Pons (tissue), 1 donor: ENCODE data around the gene OR13A1.
"Not testable (repeated sequence)": the region's sequence is repeated elsewhere in the genome, so short reads cannot be mapped to it uniquely, and the experiment has no call there.

ENCODE experiments used
- DNase-seq: peaks from one replicate; pipeline ENCODE4 v3.0.0-alpha.2; 2016; ENCODE audit warnings: low spot score

Gene OR13A1

DNA sequence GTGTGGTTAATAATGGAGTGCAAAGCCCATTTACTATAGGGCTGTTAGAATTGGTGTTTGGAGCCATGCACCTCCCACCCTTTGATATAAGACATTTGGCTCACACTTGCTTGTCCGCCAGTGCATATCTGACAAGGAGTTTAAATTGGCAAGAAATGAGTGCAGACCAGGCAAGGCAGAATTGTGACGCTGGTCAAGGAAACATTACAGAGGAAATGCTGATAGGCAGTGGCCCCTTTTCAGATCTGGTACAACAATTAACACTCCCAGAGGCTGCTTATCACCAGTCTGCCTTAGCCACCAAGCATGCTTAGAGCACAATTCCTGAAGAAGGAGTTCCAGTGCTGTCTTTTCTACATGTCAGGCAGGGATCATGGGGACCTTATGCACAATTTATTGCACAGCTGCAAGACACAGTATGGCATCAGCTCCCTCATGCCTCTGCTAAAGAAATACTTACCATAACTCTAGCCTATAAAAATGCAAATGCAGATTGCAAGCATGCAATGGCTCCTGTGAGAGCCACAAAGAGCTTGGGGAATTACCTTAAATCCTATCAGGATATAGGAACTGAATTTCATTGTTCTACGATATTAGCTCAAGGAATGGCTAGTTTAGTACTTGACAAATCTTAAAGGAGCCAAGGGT, 35.2 kb downstream of the OR13A1 start:
- no peak for DNase-seq

DNA sequence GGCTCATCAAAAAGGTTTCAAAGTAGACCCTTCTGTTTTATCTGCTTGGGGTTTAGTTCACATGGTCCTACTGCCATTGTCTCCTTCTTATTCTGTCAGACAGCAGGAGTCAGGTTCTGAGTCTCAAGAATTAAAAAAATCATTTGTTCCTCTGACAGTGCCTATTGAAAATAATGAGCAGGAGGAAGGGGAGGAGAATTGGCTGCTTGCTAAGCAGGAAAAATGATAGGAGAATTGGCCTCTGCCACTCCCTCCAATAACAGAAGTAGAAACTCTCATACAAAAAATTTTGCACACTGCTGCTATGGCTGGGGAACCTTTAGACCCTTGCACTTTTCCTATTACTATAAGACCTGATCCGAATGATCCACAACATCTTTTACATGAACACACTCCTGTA, 35.7 kb downstream of the OR13A1 start:
- DNase-seq, result no peak

DNA sequence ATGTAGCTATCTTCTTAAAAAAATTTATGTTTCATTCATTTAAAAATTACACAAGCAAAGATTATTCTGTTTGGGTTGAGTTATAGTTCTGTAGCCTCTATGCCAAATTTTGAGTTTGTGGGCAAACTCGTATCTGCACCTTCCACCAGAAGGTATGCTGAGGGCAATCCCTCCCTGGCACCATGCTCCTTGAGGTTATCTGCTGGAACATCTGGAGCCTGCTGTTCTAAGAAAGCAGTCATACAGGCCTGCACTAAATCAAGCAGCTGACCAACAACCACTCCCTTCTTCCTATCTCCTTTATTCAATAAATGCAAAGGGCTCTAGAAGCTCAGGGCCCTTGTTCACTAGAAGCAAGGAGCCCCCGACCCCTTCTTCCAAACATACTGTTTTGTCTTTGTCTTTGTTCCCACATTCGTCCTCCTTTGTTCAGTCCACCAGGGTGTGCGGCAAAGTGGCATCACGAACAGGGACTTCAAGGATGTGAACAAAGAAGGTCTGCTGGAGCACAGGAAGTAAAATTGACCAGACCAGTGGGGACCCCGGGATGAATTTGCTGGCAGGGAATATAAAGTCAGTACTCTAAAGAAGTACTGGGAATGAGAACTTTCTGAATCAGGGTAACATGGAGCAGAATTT, 36.4 kb downstream of the OR13A1 start:
- no peak for DNase-seq

DNA sequence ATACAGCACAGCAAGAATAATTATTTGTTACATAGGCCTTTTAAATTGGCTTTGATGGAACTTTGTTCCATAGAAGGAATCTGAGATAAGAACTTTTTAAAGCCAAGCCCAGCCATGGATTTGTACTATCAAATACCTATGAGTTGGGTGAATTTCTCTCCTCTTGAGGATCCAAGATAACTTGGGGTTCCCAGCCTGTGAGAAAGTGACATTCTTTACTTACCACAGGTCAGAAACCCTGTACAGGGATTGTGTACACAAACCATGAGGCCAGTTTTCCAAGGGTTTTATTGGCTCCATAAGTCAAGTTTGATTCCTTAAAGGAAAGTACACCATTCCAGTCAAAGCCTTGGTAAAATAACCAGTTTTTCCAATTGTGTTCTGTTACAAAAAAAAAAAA, 39.3 kb downstream of the OR13A1 start:
- DNase-seq, result not testable (repeated sequence)

DNA sequence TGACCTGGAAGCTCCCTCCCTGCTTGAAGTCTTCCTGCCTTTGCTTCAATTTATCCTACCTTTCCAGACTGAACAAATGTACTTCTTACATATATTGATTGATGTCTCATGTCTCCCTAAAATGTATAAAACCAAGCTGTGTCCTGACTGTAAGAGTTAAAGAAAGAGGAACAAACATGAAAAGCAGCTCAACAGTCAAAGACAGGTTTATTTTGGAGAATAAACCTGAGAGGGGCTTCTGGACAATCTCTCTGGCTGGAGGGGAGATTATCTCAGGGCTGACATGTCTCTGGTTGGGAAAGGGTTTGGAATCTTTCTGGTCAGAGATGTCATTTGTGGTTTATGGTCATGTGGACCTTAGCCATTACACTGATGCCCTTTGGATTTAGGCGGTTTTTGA, 41.0 kb downstream of the OR13A1 start:
- no peak for DNase-seq

DNA sequence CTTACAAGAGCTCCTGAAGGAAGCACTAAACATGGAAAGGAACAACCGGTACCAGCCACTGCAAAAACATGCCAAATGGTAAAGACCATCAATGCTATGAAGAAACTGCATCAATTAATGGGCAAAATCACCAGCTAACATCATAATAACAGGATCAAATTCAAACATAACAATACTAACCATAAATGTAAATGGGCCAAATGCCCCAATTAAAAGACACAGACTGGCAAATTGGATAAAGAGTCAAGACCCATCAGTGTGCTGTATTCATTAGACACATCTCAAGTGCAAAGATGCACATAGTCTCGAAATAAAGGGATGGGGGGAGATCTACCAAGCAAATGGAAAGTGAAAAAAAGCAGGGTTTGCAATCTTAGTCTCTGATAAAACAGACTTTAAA, 47.6 kb downstream of the OR13A1 start:
- not testable (repeated sequence) for DNase-seq

DNA sequence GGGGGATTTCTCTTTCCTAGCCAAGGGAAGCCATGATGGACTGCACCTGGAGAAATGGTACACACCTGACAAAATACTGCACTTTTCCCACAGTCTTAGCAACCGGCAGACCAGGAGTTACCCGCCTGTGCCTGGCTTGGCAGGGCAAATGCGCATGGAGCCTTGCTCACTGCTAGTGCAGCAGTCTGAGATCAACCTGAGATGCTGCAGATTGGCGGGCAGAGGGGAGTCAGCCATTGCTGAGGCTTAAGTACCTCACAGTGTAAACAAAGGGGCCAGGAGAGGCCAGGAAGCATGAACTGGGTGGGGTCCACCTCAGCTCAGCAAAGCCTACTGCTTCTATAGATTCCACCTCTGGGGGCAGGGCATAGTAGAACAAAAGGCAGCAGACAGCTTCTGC, 49.4 kb downstream of the OR13A1 start:
- no peak for DNase-seq

DNA sequence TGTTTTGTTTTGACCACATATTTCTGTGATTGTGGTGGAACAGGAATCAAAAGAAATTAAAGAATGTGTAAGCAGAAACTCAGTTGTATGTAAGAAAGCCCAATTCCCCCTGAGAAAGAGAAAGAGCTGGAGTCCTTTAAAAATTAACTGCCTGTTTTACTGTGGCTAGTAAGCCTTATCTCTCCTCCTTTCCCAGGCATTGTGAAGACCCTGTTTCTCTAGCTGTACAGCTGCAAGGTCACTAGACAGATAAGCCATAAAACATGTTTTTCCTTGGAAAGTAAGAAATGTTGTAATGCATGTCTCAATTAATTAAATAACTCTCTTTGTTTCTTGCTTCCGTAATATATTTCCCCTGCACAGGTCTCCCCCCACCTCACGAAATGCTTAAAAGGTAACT, 53.5 kb downstream of the OR13A1 start:
- DNase-seq, result no peak

DNA sequence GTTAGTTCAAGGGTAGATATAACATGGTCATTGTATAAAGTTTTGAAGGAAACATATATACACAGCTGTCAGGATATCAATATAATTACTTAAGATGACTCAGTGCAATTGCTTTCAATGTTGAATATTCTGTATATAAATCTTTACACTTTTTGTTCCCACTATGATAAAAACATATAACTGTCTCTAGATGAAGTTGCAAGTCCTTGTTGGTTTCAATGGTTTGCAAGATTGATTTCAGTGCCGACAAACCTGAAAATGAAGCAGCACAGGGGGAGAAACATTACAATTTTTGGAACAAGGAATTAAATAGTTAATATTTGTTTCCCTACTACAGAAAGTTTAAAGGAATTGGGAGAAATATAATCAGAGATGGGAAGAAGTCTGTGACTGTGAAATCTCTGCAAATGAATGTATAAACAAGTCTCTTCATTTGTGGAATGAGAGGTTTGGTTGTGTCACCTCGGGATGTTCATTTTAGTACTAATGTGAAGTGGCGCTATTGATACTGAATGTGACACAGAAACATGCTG, 54.1 kb downstream of the OR13A1 start:
- DNase-seq, result no peak

DNA sequence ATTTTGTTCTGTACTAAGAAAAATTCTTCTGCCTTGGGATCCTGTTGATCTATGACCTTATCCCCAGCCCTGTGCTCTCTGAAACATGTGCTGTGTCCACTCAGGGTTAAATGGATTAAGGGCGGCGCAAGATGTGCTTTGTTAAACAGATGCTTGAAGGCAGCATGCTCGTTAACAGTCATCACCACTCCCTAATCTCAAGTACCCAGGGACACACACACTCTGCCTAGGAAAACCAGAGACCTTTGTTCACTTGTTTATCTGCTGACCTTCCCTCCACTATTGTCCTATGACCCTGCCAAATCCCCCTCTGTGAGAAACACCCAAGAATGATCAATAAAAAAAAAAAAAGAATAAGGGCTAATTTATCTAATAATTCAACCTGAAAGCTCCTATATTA, 54.8 kb downstream of the OR13A1 start:
- not testable (repeated sequence) for DNase-seq

DNA sequence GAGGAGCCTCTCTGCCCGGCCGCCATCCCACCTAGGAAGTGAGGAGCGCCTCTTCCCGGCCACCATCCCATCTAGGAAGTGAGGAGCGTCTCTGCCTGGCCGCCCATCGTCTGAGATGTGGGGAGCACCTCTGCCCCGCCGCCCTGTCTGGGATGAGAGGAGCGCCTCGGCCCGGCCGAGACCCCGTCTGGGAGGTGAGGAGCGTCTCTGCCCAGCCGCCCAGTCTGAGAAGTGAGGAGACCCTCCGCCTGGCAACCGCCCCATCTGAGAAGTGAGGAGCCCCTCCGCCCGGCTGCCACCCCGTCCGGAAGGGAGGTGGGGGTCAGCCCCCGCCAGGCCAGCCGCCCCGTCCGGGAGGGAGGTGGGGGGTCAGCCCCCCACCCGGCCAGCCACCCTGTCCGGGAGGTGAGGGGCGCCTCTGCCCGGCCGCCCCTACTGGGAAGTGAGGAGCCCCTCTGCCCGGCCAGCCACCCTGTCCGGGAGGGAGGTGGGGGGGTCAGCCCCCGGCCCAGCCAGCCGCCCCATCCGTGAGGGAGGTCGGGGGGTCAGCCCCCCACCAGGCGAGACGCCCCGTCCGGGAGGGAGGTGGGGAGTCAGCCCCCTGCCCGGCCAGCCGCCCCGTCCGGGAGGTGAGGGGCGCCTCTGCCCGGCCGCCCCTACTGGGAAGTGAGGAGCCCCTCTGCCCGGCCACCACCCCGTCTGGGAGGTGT, 55.5 kb downstream of the OR13A1 start:
- not testable (repeated sequence) for DNase-seq

DNA sequence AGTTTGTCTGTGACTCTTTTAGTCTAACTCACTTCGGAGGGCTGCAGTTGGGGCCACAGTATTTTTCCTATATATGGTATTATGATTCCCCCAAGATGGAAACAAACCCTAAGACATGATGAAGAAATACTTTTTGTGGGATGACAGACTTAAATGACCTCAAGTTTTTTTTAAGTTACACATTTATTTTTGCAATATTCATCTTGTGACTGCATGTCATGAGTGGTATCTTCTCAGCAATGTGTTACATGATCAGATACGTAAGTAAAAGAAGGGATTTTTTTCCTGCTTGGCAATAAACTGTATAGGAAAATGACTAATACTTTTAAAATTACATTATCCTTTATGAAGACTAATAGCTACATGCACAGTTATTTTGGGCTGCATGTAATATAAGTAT, 57.8 kb downstream of the OR13A1 start:
- DNase-seq, result no peak

DNA sequence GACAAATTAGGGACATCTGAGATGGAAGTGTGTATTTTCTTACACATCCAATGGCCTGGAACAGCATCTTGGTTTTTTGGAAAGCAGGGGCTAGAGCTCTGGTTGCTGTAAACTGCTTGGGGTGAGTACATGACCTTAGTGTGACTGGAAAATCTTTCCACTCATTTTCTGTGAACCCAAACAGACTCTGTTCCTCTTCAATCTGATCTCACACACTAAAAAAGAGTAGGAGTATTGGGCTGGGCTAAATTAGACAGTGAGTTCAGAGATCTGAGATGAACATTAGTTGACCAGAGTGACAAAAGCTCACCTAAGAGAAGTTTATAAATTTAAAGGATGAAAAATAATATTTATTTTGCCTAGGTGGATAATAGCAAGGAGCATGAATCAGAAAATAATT, 59.2 kb downstream of the OR13A1 start:
- DNase-seq, result no peak

DNA sequence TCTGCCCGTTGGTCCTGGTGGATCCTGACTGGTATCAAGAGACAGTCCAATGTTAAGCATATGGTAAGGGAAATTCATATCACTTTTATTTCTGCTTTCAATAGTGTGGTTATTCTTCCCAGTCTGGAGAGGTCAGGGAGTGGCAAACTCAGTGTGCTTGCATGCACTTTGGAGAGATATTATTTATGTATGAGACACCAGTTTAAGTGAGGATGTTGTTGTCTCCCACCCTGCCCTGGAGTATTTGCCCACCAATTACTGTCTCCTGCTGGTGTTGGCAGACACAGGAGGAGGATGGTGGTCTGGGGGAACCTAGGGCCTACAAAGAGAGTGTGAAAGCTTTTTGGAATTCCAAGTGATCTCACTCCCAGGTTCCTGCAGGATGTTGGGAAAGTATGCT, 59.7 kb downstream of the OR13A1 start:
- no peak for DNase-seq

DNA sequence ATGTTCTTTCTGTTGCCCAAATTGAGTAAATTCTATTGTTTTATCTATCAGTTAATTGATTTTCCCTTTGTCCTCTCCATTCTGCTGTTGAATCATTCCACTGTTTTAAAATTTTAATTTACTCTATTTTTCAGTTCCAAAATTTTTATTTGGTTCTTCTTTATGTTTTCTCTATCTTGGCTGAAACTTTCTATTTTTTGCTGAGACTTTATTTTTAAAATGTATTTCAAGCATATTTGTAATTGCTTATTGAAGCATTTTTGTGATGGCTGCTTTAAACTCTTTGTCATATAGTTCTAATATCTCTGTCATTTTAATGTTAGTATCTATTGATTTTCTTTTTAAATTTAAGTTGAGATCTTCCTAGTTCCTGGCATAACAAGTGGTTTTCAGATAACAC, 60.5 kb downstream of the OR13A1 start:
- no peak for DNase-seq

DNA sequence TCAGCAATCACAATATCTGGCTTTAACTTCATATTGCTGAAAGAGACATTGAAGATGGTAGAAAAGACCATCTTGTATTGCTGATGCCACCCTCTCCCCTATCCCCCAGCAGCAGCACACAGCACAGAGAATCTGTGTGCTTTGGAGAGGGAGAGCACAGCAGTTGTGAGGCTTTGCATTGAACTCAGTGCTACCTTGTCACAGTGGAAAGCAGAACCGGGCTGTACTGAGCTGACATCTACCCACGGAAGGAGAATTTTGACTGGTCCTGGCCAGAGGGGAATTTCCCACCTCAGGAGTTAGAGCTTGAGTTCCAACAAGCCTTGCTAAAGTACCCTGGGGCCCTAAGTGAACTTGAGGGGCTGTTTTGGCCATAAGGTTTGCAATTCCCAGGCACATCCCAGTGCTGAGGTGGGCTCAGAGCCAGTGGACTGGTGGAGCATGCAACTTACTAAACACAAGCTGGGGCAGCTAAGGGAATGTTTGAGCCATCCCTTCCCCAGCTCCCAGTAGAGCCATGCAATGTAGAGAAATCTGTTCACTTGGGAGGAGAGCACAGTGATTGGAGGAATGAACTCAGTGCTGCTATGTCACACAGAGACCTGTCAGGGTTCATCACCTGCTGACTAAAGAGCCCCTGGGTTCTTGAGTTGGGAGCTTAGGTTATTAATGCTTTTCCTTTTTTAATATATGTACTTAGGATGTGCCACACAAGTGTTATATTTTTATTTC, 62.1 kb downstream of the OR13A1 start:
- DNase-seq, result no peak
